Heart right ventricle (tissue), 16 donors: ENCODE results near the gene HNRNPU. TPM values are rescaled to one million over a fixed set of nuclear protein-coding genes. Genes with fewer than 3 reads are reported as not detected.
A peak's percentile ranks its signal among the peaks of the same experiment; 100 is the strongest.

Experiments used
- ATAC-seq, 8 donors: fragments of 200-7000 bp; cut with Tn5 transposase; one replicate each; pipeline ENCODE4 v1.9.1; 2020; ENCODE audit warnings: mild to moderate bottlenecking in 8 of 8, moderate library complexity in 8 of 8, moderate number of reproducible peaks in 1 of 8
- DNase-seq, 2 donors: peaks; one replicate each; pipeline ENCODE4 v3.0.0-alpha.2; 2020
- H3K27ac ChIP-seq, 10 donors: fragments of 200-600 bp; sonication (generic) in 2 of 10; one replicate each; pipeline versions ENCODE4 v1.5.0 to v1.8.0; 2020 to 2022; ENCODE audit warnings: mild to moderate bottlenecking in 3 of 10
- H3K27me3 ChIP-seq, 7 donors: fragments of 200-600 bp; one replicate each; pipeline ENCODE4 v1.8.0; 2021 to 2022; ENCODE audit warnings: mild to moderate bottlenecking in 2 of 7
- H3K36me3 ChIP-seq, 9 donors: fragments of 200-600 bp; sonication (generic) in 1 of 9; one replicate each; pipeline versions ENCODE4 v1.5.0 to v1.8.0; 2020 to 2022; ENCODE audit warnings: mild to moderate bottlenecking in 2 of 9
- H3K4me1 ChIP-seq, 9 donors: fragments of 200-600 bp; sonication (generic) in 1 of 9; one replicate each; pipeline versions ENCODE4 v1.5.0 to v1.8.0; 2020 to 2022; ENCODE audit warnings: mild to moderate bottlenecking in 4 of 9
- H3K4me3 ChIP-seq, 10 donors: fragments of 200-600 bp; sonication (generic) in 2 of 10; one replicate each; pipeline versions ENCODE4 v1.5.0 to v1.8.0; 2020 to 2022; ENCODE audit warnings: mild to moderate bottlenecking in 7 of 10, moderate library complexity in 2 of 10
- H3K9me3 ChIP-seq, 11 donors: fragments of 200-600 bp in 10 of 11; sonication (generic) in 2 of 11; one replicate each; pipeline versions ENCODE4 v1.5.0 to v1.8.0; 2013 to 2022; ENCODE audit warnings: mild to moderate bottlenecking in 2 of 11, control low read depth in 1 of 11, moderate library complexity in 1 of 11
- WGBS, 2 donors: extraction: QIAGEN DNeasy Blood & Tissue Kit; methylation state at CpG; one replicate each; pipeline ENCODE4 v1.1.7; 2013; ENCODE audit warnings: inconsistent platforms in 1 of 2; 5-methylcytosine and 5-hydroxymethylcytosine counted together
- intact Hi-C, 10 donors: fragments of 100-400 bp; cut with DNase I; formaldehyde crosslinking; loops; one replicate each; pipeline versions ENCODE4 v1.11.1 to v1.14.2; 2022
- polyA plus RNA-seq, 2 donors: library from polyadenylated mRNA; stranded (reverse); fragments of 200-250 nt; gene quantifications; one replicate each; pipeline ENCODE4 v1.2.3, GENCODE V29; 2013
- total RNA-seq, 10 donors: library from RNA; stranded (reverse); fragmentation: NEBNext Ultra II Directional in 3 of 10; extraction: Animal tissue kit (Norgen Biotek cat#: 25700) in 3 of 10; gene quantifications; one replicate each; pipeline versions ENCODE4 v1.2.1 to v1.2.4, GENCODE V29; 2021 to 2023
- TF ChIP-seq, protein P1 (sequence below), 9 donors: fragments of 200-600 bp; sonication (generic) in 2 of 9; IDR thresholded peaks; one replicate each; pipeline versions ENCODE4 v1.5.0 to v1.8.0; 2021 to 2022; ENCODE audit warnings: antibody characterized with exemption in 9 of 9, mild to moderate bottlenecking in 5 of 9, moderate library complexity in 1 of 9
- donor health status: Arrhythmogenic right ventricular cardiomyopathy.
- donor health status: ischemic (EF 13 %, LVEDD 7.1; RV severe dilation, severe dysfunction).
- donor health status: healthy with polysubstance abuse.
- donor health status: DM: no; HTN: yes; CAD: no.
- donor health status: DM: no; HTN: no; CAD: no.
- donor health status: ischemic (EF 25% LVEDD 6.9; RV normal size, moderate dysfunction).
- donor health status: ischemic (EF 25% LVEDD 5.7; RV mildly dilated, moderate dysfunction).
- donor health status: healthy.
- donor health status: DM: yes; HTN: yes; CAD: no.
- donor health status: Ischemic cardiomyopathy.
- donor health status: ischemic (EF 35%, LVEDD 5.7; RV mildly dilated, moderate dysfunction).
- donor health status: nonischemic (EF 11% LVEDD 7.7; RV severe dilation, severe dysfunction).
- donor health status: DM: yes; HTN: yes; CAD: no.
- donor health status: PGD.
- donor health status: ischemic (EF 29% LVEDD 5.4; RV normal size, mild dysfunction).
- donor health status: nonischemic (EF 23%, LVEDD 6.1; RV moderate dilation, normal function).

The HNRNPU gene
- total and polyA plus RNA-seq, 12 donors, result 91.0 to 200 (median 171) TPM

DNA sequence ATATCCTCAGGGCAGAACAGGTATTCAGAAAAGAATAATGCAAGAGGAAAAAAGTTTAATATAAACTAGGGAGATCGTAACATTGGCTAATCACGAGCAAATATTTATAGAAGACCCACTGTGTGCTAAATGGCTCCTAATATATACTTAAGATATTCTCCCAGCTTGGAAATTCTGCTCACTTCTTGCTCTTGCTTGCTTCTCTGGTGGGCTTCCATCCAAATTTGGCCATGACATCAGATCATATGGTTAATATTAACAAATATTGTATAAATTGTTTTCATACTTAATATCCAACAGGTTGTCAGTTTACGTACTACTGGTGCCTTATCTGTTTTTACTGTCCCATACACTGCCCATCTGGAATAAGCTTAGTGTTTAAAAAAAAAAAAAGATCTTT, 27.8 kb downstream of the HNRNPU start:
- Histone ChIP-seq H3K4me3 (peak overlapping the region; percentile 49 to 90 (median 76)), H3K9me3 (no peaks in the 10 kb centered on the region), H3K4me1 (peaks cover 0 to 62% (median 52%) of the 10 kb centered on the region in 9 donors), H3K36me3 (peaks cover 0 to 40% (median under 1%) of the 10 kb centered on the region in 9 donors), H3K27me3 (no peaks in the 10 kb centered on the region), H3K27ac (peak overlapping the region in 8 of 10 donors; percentile 96 to 100 (median 99))
- no peak for DNase-seq
- TF ChIP-seq, protein P1, sequence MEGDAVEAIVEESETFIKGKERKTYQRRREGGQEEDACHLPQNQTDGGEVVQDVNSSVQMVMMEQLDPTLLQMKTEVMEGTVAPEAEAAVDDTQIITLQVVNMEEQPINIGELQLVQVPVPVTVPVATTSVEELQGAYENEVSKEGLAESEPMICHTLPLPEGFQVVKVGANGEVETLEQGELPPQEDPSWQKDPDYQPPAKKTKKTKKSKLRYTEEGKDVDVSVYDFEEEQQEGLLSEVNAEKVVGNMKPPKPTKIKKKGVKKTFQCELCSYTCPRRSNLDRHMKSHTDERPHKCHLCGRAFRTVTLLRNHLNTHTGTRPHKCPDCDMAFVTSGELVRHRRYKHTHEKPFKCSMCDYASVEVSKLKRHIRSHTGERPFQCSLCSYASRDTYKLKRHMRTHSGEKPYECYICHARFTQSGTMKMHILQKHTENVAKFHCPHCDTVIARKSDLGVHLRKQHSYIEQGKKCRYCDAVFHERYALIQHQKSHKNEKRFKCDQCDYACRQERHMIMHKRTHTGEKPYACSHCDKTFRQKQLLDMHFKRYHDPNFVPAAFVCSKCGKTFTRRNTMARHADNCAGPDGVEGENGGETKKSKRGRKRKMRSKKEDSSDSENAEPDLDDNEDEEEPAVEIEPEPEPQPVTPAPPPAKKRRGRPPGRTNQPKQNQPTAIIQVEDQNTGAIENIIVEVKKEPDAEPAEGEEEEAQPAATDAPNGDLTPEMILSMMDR (IDR thresholded peaks at IDR 0.05), result no peak
- no peak for ATAC-seq
- WGBS, 2 donors, result 22 to 26% methylated on average over 3 of the region's 3 CpGs
- intact Hi-C loops, result loop anchor here in 8 of 10 donors (2.0 to 10.0 kb wide), 5 partner anchors 26 to 208 kb away; partner anchors contain the start of gene DESI2 (in 1 of the 8)

DNA sequence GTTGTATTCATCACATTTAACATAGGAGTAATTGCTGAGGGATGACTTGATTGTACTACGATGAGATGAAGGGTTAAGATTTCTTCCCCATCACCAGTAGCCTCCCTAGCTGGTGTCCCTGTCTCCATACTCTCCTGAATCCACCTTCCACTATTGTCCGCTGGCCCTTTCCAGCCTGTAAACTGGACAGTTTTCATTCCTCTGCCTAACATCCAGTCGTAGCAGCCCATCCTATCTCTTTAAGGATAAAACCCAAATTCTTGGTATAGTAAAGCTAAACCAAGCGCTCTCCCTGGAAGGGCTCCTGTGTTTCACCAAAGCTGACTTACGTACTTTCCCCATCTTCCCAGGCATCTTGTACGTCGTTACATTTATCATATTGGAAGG, 28.2 kb downstream of the HNRNPU start:
- intact Hi-C loops, result loop anchor here in 8 of 10 donors (2.0 to 10.0 kb wide), 5 partner anchors 27 to 209 kb away; partner anchors contain the start of gene DESI2 (in 1 of the 8)
- no peak for DNase-seq
- Histone ChIP-seq H3K36me3 (peaks cover 0 to 35% (median 0%) of the 10 kb centered on the region in 9 donors), H3K4me1 (peaks cover 0 to 58% (median 48%) of the 10 kb centered on the region in 9 donors), H3K9me3 (no peaks in the 10 kb centered on the region), H3K27me3 (no peaks in the 10 kb centered on the region), H3K27ac (peak overlapping the region; percentile 96 to 100 (median 99)), H3K4me3 (peak overlapping the region; percentile 49 to 90 (median 76))
- TF ChIP-seq, protein P1 (IDR thresholded peaks at IDR 0.05), result no peak
- WGBS, 2 donors, result 2 to 3% methylated on average over 7 of the region's 7 CpGs
- ATAC-seq, result peak in 2 of 8 donors; percentile 7 to 9

DNA sequence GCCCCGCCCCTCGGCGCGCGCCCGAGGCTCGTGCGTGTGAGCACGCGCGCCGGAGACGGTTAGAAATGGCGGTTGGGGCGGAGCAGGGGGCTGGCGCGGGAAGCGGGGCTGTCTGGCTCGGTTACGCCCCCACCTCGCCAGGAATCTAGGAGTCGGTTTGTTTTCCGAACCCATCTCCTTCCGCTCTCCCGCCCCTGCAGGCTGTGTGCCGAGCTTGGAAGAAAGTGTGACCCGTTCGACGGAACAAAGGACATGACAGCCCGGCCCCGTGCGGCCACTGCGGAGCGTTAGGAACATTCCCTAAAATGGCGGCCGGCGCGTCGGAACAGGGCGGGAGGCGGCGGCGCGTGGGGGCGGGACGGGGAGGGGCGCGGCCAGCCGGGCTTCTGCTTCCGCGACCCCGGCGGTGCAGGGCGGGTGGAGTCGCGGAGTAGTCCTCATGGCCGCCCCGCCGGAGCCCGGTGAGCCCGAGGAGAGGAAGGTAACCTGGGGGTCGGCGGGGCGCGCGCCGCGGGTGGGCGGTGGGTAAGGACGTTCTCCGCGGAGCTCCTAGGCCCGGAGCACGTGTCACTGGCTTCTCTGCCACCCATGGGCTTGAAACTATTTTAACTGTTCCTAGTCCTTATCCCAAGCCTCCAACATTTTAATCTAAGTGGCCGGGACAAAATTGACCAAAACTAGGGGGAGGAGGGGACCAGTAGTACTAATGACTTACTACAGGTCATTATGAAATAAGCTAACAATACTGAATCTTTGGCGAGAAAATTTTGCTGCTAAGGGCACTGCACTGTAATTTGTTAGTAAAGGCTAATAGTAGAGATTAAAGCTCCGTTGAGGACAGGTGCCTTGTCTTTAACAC, 28.8 kb downstream of the HNRNPU start, which contains the start of gene COX20:
Gene COX20, plus strand, starts transcription at position 383 of the 859 bp plus-strand sequence. Its CDS starts 57 bp downstream, at position 440.
- ATAC-seq (peak; percentile 83 to 95 (median 91)), DNase-seq (peak; percentile 89 to 92)
- Histone ChIP-seq H3K4me3 (peak within 1 kb of the TSS; percentile 49 to 90 (median 76)), H3K4me1 (peaks cover 0 to 51% (median 45%) of the 10 kb centered on the region in 9 donors), H3K27me3 (no peaks in the 10 kb centered on the region), H3K9me3 (no peaks in the 10 kb centered on the region), H3K27ac (peak within 1 kb of the TSS; percentile 96 to 100 (median 99)), H3K36me3 (peaks cover 0 to 29% (median 0%) of the 10 kb centered on the region in 9 donors)
- intact Hi-C loops, result loop anchor here in 8 of 10 donors (1.0 to 10.0 kb wide), 9 partner anchors 27 to 209 kb away; partner anchors contain the start of genes DESI2 (in 1 of the 8) and HNRNPU (in 1 of the 8)
- TF ChIP-seq, protein P1 (IDR thresholded peaks at IDR 0.05), result peak in 3 of 9 donors; percentile 6 to 21 (median 8)
- WGBS, 2 donors, result 0% methylated on average over 68 to 77 of the region's 77 CpGs
